B cell (primary cell): ENCODE measurements around the gene CER1.

ENCODE experiments used
- CTCF ChIP-seq: fragments of 200-600 bp; IDR thresholded peaks from one replicate; pipeline ENCODE4 v1.8.0; 2022; ENCODE audit warnings: antibody characterized with exemption, mild to moderate bottlenecking
- EZH2 ChIP-seq: IDR thresholded peaks from 2 replicates; pipeline ENCODE4 v1.6.1; 2012; ENCODE audit warnings: borderline replicate concordance, low read depth, mild to moderate bottlenecking, moderate library complexity, low read length; ENCODE audit not compliant: insufficient read depth, poor library complexity, severe bottlenecking

DNA sequence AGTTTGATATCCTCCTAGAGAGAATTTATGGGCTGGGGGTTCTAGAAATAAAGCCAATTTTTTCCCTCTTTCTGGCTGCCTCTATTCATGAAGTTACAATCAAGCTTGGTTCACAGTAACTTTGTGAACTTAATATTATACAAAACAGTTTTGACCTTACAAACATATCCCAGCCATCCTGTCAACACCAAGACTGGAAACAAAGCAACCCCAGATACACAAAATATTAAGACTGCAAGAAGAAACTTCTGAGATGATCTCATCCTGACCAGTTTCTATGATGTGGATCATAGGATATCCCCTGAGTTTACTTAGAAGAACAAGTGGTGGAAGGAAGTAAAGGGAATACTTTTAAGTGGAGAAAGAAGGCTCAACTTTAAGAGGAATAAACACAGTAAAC is 28.3 kb upstream of the CER1 start:
- TF ChIP-seq CTCF, result no peak
- TF ChIP-seq EZH2, result no peak
